ENCODE measurements around the gene NR1H2. TPM values are rescaled to one million over a fixed set of nuclear protein-coding genes. Genes with fewer than 3 reads are reported as not detected.

NR1H2 gene
- total RNA-seq, 1 donor from 2014 or later: 56.8 TPM

GRCh38 chr19:50401605-50402450, 25.6 kb downstream of the NR1H2 start:
- no peak for DNase-seq (ENCODE audit: low read depth, low spot score)

DNA sequence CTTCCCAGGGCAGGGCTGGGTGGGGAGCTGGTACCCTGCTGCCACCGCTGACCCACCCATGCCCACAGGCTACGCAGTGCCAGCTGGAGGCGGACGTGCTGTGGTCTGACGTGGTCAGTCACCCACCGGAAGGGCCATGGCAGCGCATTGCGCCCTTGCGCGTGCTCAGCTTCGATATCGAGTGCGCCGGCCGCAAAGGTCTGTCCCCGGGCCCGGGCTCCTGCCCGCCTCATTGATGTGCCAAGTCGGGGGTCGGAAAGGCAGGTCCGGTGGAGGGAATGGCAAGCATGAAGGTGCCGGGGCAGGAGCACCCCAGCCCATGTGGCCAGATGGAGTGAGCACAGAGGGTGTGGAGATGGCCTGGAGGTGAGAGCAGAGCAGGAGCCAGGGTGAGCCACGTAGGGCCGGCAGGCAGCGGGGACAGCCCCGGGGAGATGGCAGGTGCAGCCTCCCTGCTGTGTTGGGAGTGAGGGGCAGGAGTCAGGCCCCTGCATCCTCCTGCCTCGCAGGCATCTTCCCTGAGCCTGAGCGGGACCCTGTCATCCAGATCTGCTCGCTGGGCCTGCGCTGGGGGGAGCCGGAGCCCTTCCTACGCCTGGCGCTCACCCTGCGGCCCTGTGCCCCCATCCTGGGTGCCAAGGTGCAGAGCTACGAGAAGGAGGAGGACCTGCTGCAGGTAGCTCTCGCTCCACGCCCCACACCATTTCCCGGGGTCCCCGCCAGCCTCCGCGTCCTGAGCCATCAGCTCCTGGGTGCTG, 26.5 kb downstream of the NR1H2 start:
- no peak for DNase-seq (ENCODE audit: low read depth, low spot score)

GRCh38 chr19:50406156-50406820, 30.0 kb downstream of the NR1H2 start:
- DNase-seq (ENCODE audit: low read depth, low spot score): no peak

DNA sequence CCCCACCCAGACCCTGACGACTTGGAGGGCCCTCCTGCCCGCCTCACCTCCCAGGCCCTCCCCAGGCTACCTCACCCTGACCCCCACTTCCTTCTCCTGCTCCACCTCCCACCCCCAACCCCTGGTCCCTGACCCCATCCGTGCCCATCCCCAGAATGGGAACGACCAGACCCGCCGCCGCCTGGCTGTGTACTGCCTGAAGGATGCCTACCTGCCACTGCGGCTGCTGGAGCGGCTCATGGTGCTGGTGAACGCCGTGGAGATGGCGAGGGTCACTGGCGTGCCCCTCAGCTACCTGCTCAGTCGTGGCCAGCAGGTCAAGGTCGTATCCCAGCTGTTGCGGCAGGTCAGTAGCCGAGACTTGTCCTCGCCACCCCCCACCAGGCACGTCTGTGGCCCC, 30.6 kb downstream of the NR1H2 start:
- DNase-seq (ENCODE audit: low read depth, low spot score): no peak

DNA sequence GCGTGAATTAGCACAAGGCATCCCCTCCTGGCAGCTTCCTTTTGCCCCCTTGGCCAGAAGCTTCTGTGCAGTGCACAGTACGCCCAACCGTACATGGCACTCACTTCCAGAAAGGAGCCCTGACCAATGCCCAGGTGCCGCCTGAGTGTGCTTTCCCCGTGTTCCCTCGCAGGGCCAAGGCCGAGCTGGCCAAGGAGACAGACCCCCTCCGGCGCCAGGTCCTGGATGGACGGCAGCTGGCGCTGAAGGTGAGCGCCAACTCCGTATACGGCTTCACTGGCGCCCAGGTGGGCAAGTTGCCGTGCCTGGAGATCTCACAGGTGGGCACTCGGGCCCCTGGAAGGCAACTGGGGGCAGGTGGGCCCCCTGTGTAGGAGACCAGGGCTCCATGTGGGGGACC, 33.1 kb downstream of the NR1H2 start:
- no peak for DNase-seq (ENCODE audit: low read depth, low spot score)

GRCh38 chr19:50410109-50410508, 33.9 kb downstream of the NR1H2 start:
- no peak for DNase-seq (ENCODE audit: low read depth, low spot score)

DNA sequence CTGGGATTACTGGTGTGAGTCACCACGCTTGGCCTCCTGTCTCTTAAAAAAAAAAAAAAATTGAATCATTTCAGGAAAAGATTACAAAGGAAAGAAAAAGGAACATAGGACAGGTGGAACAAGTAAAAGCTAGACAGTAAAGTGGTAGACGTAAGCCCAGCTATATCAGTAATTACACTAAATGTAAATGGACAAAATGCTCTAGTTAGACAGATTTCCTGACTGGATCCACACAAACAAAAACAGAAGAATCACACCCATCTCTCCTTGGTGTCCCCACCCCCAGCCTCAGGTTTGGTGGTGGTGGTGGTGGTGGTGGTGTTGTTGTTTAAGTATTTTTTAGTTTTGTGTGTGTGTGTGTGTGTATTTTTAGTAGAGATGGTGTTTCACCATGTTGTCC, 36.2 kb downstream of the NR1H2 start:
- no peak for DNase-seq (ENCODE audit: low read depth, low spot score)

GRCh38 chr19:50413096-50413495, 36.8 kb downstream of the NR1H2 start:
- DNase-seq (ENCODE audit: low read depth, low spot score): no peak

DNA sequence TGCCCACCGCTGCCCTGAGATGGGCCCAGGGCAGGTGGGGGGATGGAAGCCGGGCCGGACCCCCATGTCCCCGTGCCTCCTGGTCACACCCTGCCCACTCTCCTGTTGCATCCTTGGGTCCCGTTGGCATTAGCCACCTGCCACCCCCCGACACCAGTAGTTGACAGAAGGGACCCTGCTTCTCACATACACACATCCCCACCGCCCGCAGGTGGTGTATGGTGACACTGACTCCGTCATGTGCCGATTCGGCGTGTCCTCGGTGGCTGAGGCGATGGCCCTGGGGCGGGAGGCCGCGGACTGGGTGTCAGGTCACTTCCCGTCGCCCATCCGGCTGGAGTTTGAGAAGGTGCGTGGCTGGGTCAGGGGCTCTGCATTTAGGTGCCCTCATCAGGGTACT, 37.3 kb downstream of the NR1H2 start:
- DNase-seq (ENCODE audit: low read depth, low spot score): no peak

DNA sequence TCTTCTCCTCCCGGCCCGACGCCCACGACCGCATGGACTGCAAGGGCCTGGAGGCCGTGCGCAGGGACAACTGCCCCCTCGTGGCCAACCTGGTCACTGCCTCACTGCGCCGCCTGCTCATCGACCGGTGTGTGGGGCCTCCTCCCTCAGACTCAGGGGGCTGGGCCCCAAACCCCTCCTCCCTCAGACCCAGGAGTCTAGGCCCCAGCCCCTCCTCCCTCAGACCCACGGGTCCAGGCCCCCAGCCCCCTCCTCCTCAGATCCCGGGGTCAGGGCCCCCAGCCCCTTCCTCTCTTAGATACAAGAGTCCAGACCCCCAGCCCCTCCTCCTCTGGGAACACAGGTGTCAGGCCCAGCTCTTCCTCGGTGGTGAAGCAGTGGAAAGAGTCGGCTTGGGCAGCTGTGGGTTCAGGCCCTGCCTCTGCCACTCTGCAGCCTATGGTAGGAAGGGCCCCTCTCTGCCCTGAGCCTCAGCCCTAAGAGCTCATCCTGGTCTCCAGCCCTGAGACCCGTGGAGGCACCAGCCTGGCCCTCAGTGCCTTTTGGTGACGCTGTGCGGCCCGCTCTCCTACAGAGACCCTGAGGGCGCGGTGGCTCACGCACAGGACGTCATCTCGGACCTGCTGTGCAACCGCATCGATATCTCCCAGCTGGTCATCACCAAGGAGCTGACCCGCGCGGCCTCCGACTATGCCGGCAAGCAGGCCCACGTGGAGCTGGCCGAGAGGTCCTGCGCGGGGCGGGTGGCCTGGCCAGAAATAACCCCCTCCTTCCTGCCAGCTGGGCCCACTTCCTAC, 38.8 kb downstream of the NR1H2 start:
- DNase-seq (ENCODE audit: low read depth, low spot score): peak; percentile 7

GRCh38 chr19:50415661-50416033, 39.4 kb downstream of the NR1H2 start:
- DNase-seq (ENCODE audit: low read depth, low spot score): no peak

GRCh38 chr19:50416034-50416977, 40.0 kb downstream of the NR1H2 start:
- no peak for DNase-seq (ENCODE audit: low read depth, low spot score)

DNA sequence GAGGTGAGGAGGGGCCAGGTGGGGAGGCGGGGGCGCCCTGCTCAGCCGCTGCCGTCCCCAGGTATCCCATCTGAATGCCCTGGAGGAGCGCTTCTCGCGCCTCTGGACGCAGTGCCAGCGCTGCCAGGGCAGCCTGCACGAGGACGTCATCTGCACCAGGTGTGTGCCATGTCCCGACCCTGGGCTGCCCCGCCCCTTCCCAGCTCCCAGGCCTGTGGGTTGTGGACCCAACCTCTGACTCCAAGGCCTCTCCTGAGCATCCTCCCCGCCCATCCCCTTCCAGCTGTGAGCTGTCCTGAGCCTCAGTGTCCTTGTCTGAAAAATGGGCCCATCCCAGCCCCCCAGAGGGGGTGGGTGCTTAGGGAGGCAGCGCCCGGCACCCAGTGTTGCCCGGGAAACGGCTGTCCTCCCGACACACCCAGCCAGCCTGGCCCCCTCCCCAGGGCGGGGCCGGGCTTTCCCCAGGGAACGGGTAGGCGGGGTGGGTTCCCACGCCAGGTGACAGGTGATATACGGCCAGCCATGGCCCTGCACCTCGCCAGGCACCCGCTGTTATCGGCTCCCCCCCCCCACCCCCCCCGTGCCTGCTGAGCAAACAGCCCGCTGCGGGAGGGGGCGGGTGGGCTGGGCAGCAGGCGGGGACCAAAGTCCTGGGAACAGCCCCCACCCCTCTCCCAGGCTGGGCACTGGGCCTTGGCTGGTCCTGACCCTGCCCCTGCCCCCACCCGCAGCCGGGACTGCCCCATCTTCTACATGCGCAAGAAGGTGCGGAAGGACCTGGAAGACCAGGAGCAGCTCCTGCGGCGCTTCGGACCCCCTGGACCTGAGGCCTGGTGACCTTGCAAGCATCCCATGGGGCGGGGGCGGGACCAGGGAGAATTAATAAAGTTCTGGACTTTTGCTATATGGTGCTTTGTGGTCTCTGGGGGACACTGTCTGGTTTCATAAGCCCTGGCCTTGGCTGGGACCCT, 41.1 kb downstream of the NR1H2 start:
- no peak for DNase-seq (ENCODE audit: low read depth, low spot score)

- no peak for DNase-seq (ENCODE audit: low read depth, low spot score)
Measured at GRCh38 chr19:50418176-50419021, 42.1 kb downstream of the NR1H2 start, which contains the start of gene SPIB. SPIB (plus strand) TSS chr19:50418938; CDS start chr19:50418963, 25 bp downstream.

GRCh38 chr19:50419022-50419579, 42.8 kb downstream of the NR1H2 start:
- no peak for DNase-seq (ENCODE audit: low read depth, low spot score)

DNA sequence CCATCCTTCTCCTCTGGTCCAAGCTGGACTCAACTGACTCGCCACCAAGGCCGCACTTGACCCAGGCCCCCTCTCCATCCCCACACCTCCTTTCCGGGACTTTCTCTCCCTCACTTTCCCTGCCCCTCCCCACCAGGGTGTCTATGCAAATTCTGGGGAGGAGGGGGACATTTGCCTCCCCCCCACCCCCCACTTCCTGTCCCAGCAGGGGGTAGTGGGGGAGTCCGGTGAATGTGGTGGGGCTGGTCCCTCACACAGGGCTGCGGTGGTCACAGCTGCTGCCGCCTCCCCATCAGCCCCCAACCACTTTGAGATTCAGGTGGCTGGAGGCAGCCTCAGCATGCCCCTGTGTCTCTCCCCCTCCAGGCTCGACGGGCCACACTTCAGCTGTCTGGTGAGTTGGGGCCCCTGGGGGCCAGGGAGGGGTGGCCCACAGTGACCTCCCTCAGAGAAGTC, 43.4 kb downstream of the NR1H2 start:
- no peak for DNase-seq (ENCODE audit: low read depth, low spot score)

GRCh38 chr19:50420127-50420526, 43.9 kb downstream of the NR1H2 start:
- no peak for DNase-seq (ENCODE audit: low read depth, low spot score)

DNA sequence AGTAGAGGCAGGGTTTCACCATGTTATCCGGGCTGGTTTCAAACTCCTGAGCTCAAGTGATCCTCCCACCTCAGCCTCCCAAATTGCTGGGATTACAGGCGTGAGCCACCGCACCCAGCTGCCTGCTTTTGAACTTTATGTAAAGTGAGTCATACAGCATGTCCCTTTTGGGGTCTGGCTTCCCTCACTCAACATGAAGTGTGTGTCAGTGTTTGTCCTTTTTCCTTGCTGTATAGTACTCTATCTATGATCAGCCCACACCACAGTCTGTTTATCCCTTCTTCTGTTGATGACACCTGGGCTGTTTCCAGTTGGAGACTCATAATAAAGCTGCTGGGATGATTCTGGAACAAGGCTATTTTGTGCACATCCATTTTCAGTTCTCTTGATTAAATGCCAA, 44.6 kb downstream of the NR1H2 start:
- DNase-seq (ENCODE audit: low read depth, low spot score): no peak
